ENCODE results near the gene CCK.

- TF ChIP-seq CTCF (IDR thresholded peaks at IDR 0.05) (no peak), POLR2A (IDR thresholded peaks at IDR 0.05) (no peak)
Measured at GRCh38 chr3:42209917-42210316, 56.1 kb downstream of the CCK start.
